HepG2 (cell line): ENCODE results near the gene GTSF1L. TPM values are rescaled to one million over a fixed set of nuclear protein-coding genes. Genes with fewer than 3 reads are reported as not detected.

ENCODE experiments used
- ATAC-seq: fragments of 200-7000 bp; cut with Tn5 transposase; 3 replicates; pipeline ENCODE4 v1.9.1; 2020; ENCODE audit warnings: mild to moderate bottlenecking, moderate library complexity
- BruUV-seq: library from RNA; stranded (reverse); fragments of 400-500 nt; replicated peaks from 2 replicates; lab custom pipeline; 2021; lab: Mats Ljungman, UMichigan
- CTCF ChIA-PET: fragments of 300-600 bp; formaldehyde crosslinking; extraction: SDS; loops from one replicate; lab custom pipeline; 2021; ENCODE audit warnings: low total read pairs, inconsistent platforms, low intra/inter-chr PET ratio; lab: Yijun Ruan, JAX
- POLR2A ChIA-PET: fragments of 350-600 bp; sonication (Branson Sonifier 250); formaldehyde crosslinking; loops from one replicate; lab custom pipeline; 2020; ENCODE audit warnings: antibody characterized with exemption, inconsistent platforms; lab: Yijun Ruan, JAX
- DNase-seq: peaks from one replicate; pipeline ENCODE4 v3.0.0-alpha.2; 2015; ENCODE audit warnings: low spot score
- FAIRE-seq: peaks from 3 replicates; lab custom pipeline; 2011; peaks lifted over from hg19 to GRCh38; lab: Jason Lieb, UNC
- H2AFZ ChIP-seq: one replicate; pipeline ENCODE4 v1.6.1; 2011; ENCODE audit warnings: low read length, inconsistent platforms
- H3K27ac ChIP-seq: fragments of 300-600 bp; 3 replicates; pipeline ENCODE4 v1.8.0; 2011; ENCODE audit warnings: mixed run types, mild to moderate bottlenecking, mixed read lengths, low read length, inconsistent platforms; ENCODE audit not compliant: insufficient read depth; ENCODE audit errors: extremely low read length
- H3K27me3 ChIP-seq, 2 experiments: fragments of 200-600 bp in 1 of 2; 2 replicates in 1 of 2; 3 replicates in 1 of 2; pipeline versions ENCODE4 v1.6.0 to v1.8.0; 2011; ENCODE audit warnings: low read length in 2 of 2, mild to moderate bottlenecking in 2 of 2, moderate library complexity in 2 of 2, inconsistent platforms in 1 of 2; ENCODE audit not compliant: insufficient read depth in 2 of 2, control insufficient read depth in 1 of 2
- H3K36me3 ChIP-seq, 2 experiments: fragments of 200-600 bp in 1 of 2; replicated peaks in 1 of 2; 2 replicates in 1 of 2; 3 replicates in 1 of 2; pipeline versions ENCODE4 v1.5.1 to v1.8.0; 2011; ENCODE audit warnings: low read length in 2 of 2, inconsistent platforms in 1 of 2; ENCODE audit not compliant: insufficient read depth in 2 of 2, control insufficient read depth in 1 of 2
- H3K4me1 ChIP-seq: 2 replicates; pipeline ENCODE4 v1.5.1; 2012; ENCODE audit warnings: low read length, inconsistent platforms; ENCODE audit not compliant: insufficient read depth
- H3K4me2 ChIP-seq: 2 replicates; pipeline ENCODE4 v1.6.0; 2011; ENCODE audit warnings: low read depth, low read length, inconsistent platforms
- H3K4me3 ChIP-seq, 3 experiments: fragments of 200-600 bp in 1 of 3; sonication (generic), shearing (Covaris generic) in 1 of 3; replicated peaks in 1 of 3; 2 replicates each; pipeline ENCODE4 v1.5.1; 2011 to 2016; ENCODE audit warnings: low read length in 3 of 3, inconsistent platforms in 2 of 3, low read depth in 2 of 3, mild to moderate bottlenecking in 2 of 3, control low read depth in 1 of 3, mixed read lengths in 1 of 3; ENCODE audit not compliant: insufficient read depth in 1 of 3
- H3K79me2 ChIP-seq: one replicate; pipeline ENCODE4 v1.6.1; 2011; ENCODE audit warnings: low read length, inconsistent platforms; ENCODE audit not compliant: insufficient read depth
- H3K9ac ChIP-seq: 2 replicates; pipeline ENCODE4 v1.6.0; 2011; ENCODE audit warnings: mild to moderate bottlenecking, low read depth, low read length, inconsistent platforms; ENCODE audit not compliant: insufficient read depth
- H3K9me3 ChIP-seq: 2 replicates; pipeline ENCODE4 v1.5.1; 2012; ENCODE audit warnings: mild to moderate bottlenecking, low read length
- H4K20me1 ChIP-seq: 2 replicates; pipeline ENCODE4 v1.6.0; 2011; ENCODE audit warnings: inconsistent platforms, mild to moderate bottlenecking, low read length, moderate library complexity; ENCODE audit not compliant: insufficient read depth
- GATAD1 ChIP-seq: IDR thresholded peaks from 2 replicates; pipeline ENCODE4 v1.6.1; 2016; ENCODE audit warnings: missing genetic modification reagents, missing compliant biosample characterization
- HNRNPL ChIP-seq: fragments of 200-400 bp; formaldehyde crosslinking; IDR thresholded peaks from 2 replicates; pipeline ENCODE4 v1.6.1; 2017; ENCODE audit warnings: mild to moderate bottlenecking, low read depth, low read length
- RFXAP ChIP-seq: sonication (generic); formaldehyde crosslinking; IDR thresholded peaks from 2 replicates; pipeline ENCODE4 v1.4.0; 2020; ENCODE audit warnings: missing genetic modification reagents, borderline replicate concordance
- RXRA ChIP-seq: sonication (generic); formaldehyde crosslinking; IDR thresholded peaks from 2 replicates; pipeline ENCODE4 v1.5.1; 2020; ENCODE audit warnings: missing genetic modification reagents
- ZMYM3 ChIP-seq: sonication (generic); formaldehyde crosslinking; IDR thresholded peaks from 2 replicates; pipeline ENCODE4 v1.5.1; 2020; ENCODE audit warnings: mild to moderate bottlenecking, missing genetic modification reagents
- ZNF143 ChIP-seq: sonication (generic); formaldehyde crosslinking; IDR thresholded peaks from 2 replicates; pipeline ENCODE4 v1.4.0; 2020; ENCODE audit warnings: missing genetic modification reagents
- ZNF318 ChIP-seq: sonication (generic); formaldehyde crosslinking; IDR thresholded peaks from 2 replicates; pipeline ENCODE4 v1.4.0; 2020; ENCODE audit warnings: mild to moderate bottlenecking, missing genetic modification reagents
- ZNF430 ChIP-seq: sonication (generic); formaldehyde crosslinking; IDR thresholded peaks from 2 replicates; pipeline ENCODE4 v1.9.0; 2021; ENCODE audit warnings: mild to moderate bottlenecking, missing genetic modification reagents
- ZNF512B ChIP-seq: sonication (generic); formaldehyde crosslinking; IDR thresholded peaks from 2 replicates; pipeline ENCODE4 v1.5.1; 2020; ENCODE audit warnings: missing genetic modification reagents, mild to moderate bottlenecking, borderline replicate concordance
- WGBS: methylation state at CpG from one replicate; pipeline ENCODE4 v1.1.6; 2017; ENCODE audit warnings: low lambda C conversion rate; 5-methylcytosine and 5-hydroxymethylcytosine counted together
- in situ Hi-C: cut with HindIII; loops from 2 replicates; pipeline ENCODE4 v1.10.0; 2017; ENCODE audit warnings: low pct_unique_long_range_greater_than_20kb; ENCODE audit not compliant: extremely low pct_ligation_motif_present
- intact Hi-C: fragments of 100-400 bp; cut with micrococcal nuclease; formaldehyde crosslinking; loops from one replicate; pipeline ENCODE4 v1.10.0; 2022; ENCODE audit not compliant: unreplicated experiment
- polyA plus RNA-seq, 8 experiments: library from polyadenylated mRNA; depleted of rRNA in 3 of 8; stranded (reverse) in 7 of 8; unstranded in 1 of 8; fragments of >200 nt; fragmentation: Illumina TruSeq in 4 of 8; extraction: Trizol in 4 of 8; gene quantifications; 2 replicates each; pipeline versions ENCODE4 v1.2.1 to v1.2.3, GENCODE V29; 2011 to 2016; ENCODE audit warnings: low read depth in 4 of 8, missing spikeins in 1 of 8, mixed read lengths in 1 of 8; ENCODE audit not compliant: insufficient read depth in 1 of 8
- total RNA-seq, 5 experiments: library from RNA; depleted of rRNA; stranded (reverse); fragments of >200 nt; fragmentation: Illumina TruSeq; extraction: Trizol; gene quantifications; 2 replicates each; pipeline ENCODE4 v1.2.3, GENCODE V29; 2016; ENCODE audit warnings: low read depth in 1 of 5

The GTSF1L gene
- total and polyA plus RNA-seq, 2 of the 13 experiments (the other 11 are each of a cell fraction or from before 2014, with no cell fraction given): not detected

- WGBS: 97% methylated on average over 9 of the region's 9 CpGs
- Histone ChIP-seq H3K36me3 (peaks cover 20 to 29% of the 10 kb centered on the region in 2 experiments; a peak in 4 of 5 replicates), H3K79me2 (no peaks in the 10 kb centered on the region), H3K27me3 (no peaks in the 10 kb centered on the region), H3K4me1 (no peaks in the 10 kb centered on the region), H3K27ac (no peak overlapping the region), H3K4me3 (no peak overlapping the region), H3K9me3 (no peaks in the 10 kb centered on the region), H3K4me2 (no peak overlapping the region), H4K20me1 (no peaks in the 10 kb centered on the region), H3K9ac (no peak overlapping the region), H2AFZ (no peak overlapping the region)
- in situ Hi-C loops: no loop called here
- no peak for ATAC-seq
- FAIRE-seq: no peak
- BruUV-seq: no TSS peak
- CTCF ChIA-PET: no interaction called here
- no peak for DNase-seq
- intact Hi-C loops: no loop called here
- TF ChIP-seq GATAD1: no peak
- TF ChIP-seq ZNF430 (CRISPR knock-in tag): no peak
- TF ChIP-seq ZNF143 (CRISPR knock-in tag): no peak
- TF ChIP-seq RFXAP: no peak
- TF ChIP-seq ZNF512B (CRISPR knock-in tag): no peak
- TF ChIP-seq ZNF318 (CRISPR knock-in tag): no peak
- TF ChIP-seq RXRA: 0 out of 2 replicates have a peak, but pooled peaks have one; percentile 2
- no peak for TF ChIP-seq ZMYM3 (CRISPR knock-in tag)
- no peak for TF ChIP-seq HNRNPL
- POLR2A ChIA-PET: interaction anchor here (0.5 kb wide), 1 partner anchor 196 kb away, joined by 3 read pairs; no protein-coding TSS in a partner anchor
Observed at GRCh38 chr20:43715044-43715443, 11.8 kb downstream of the GTSF1L start.
